Esophagus muscularis mucosa (tissue), 4 donors: ENCODE measurements around the gene ACOT8.

Source experiments
- EP300 ChIP-seq: sonication (generic); formaldehyde crosslinking; IDR thresholded peaks from one replicate; pipeline ENCODE4 v1.6.1; 2017; ENCODE audit warnings: antibody characterized with exemption
- POLR2A ChIP-seq: fragments of 450-650 bp; IDR thresholded peaks from one replicate; pipeline ENCODE4 v1.6.1; 2017; ENCODE audit warnings: antibody characterized with exemption, moderate library complexity, mild to moderate bottlenecking, low read depth
- POLR2AphosphoS5 ChIP-seq, 2 donors: sonication (generic); formaldehyde crosslinking; IDR thresholded peaks; one replicate each; pipeline ENCODE4 v1.6.1; 2017; ENCODE audit warnings: antibody characterized with exemption in 2 of 2
- TF ChIP-seq, protein P1 (sequence below), 3 experiments: fragments of 200-600 bp in 2 of 3; fragments of 450-650 bp in 1 of 3; sonication (generic) in 2 of 3; IDR thresholded peaks; one replicate each; pipeline ENCODE4 v1.5.1; 2017 to 2019; ENCODE audit warnings: antibody characterized with exemption in 3 of 3, mild to moderate bottlenecking in 2 of 3, moderate library complexity in 1 of 3

GRCh38 chr20:45886590-45887345, 29.6 kb upstream of the ACOT8 start:
- no peak for TF ChIP-seq POLR2A
- TF ChIP-seq POLR2AphosphoS5 (IDR thresholded peaks at IDR 0.05) = no peak
- TF ChIP-seq, protein P1, sequence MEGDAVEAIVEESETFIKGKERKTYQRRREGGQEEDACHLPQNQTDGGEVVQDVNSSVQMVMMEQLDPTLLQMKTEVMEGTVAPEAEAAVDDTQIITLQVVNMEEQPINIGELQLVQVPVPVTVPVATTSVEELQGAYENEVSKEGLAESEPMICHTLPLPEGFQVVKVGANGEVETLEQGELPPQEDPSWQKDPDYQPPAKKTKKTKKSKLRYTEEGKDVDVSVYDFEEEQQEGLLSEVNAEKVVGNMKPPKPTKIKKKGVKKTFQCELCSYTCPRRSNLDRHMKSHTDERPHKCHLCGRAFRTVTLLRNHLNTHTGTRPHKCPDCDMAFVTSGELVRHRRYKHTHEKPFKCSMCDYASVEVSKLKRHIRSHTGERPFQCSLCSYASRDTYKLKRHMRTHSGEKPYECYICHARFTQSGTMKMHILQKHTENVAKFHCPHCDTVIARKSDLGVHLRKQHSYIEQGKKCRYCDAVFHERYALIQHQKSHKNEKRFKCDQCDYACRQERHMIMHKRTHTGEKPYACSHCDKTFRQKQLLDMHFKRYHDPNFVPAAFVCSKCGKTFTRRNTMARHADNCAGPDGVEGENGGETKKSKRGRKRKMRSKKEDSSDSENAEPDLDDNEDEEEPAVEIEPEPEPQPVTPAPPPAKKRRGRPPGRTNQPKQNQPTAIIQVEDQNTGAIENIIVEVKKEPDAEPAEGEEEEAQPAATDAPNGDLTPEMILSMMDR (IDR thresholded peaks at IDR 0.05) = no peak
- TF ChIP-seq EP300 = no peak
